BLaER1 (cell line): ENCODE data around the gene DGKB.

ENCODE experiments used
- H3K27ac ChIP-seq: shearing (Covaris generic); formaldehyde crosslinking; 2 replicates; pipeline ENCODE4 v1.8.1; 2022
- H3K27me3 ChIP-seq: shearing (Covaris generic); formaldehyde crosslinking; 2 replicates; pipeline ENCODE4 v1.8.1; 2022
- H3K36me3 ChIP-seq: shearing (Covaris generic); formaldehyde crosslinking; 2 replicates; pipeline ENCODE4 v1.8.1; 2022
- H3K4me1 ChIP-seq: shearing (Covaris generic); formaldehyde crosslinking; 2 replicates; pipeline ENCODE4 v1.8.1; 2022
- H3K4me2 ChIP-seq: shearing (Covaris generic); formaldehyde crosslinking; 2 replicates; pipeline ENCODE4 v1.8.1; 2022
- H3K4me3 ChIP-seq: shearing (Covaris generic); formaldehyde crosslinking; 2 replicates; pipeline ENCODE4 v1.8.1; 2022
- H3K9ac ChIP-seq: shearing (Covaris generic); formaldehyde crosslinking; 2 replicates; pipeline ENCODE4 v1.8.1; 2022
- H3K9me3 ChIP-seq: shearing (Covaris generic); formaldehyde crosslinking; 2 replicates; pipeline ENCODE4 v1.8.1; 2022
- H4K20me1 ChIP-seq: shearing (Covaris generic); formaldehyde crosslinking; 2 replicates; pipeline ENCODE4 v1.8.1; 2022
- Cebpa-rat ChIP-seq: shearing (Covaris generic); IDR thresholded peaks from 2 replicates; pipeline ENCODE4 v1.8.1; 2022

Gene DGKB

DNA sequence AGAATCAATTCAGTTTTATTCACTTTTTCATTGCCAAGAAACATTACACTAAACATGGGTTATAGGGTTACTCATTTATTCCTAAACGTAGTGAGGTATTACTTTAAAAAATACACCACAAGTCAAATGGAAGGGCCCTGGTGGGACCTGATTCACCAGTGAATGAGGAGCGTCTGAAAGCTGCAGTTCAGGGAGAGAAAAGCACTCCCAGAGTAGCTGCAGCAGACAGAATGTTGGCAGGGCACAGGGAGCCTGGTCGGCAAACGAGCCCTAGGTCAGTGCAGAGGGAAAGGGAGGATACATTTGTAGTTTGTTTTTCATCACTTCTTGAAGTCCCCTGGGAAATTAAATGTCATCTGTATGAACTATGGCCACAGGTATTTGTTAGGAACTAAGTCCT is 551.4 kb downstream of the DGKB start:
- H4K20me1 ChIP-seq: no peaks in the 10 kb centered on the region
- no peak overlapping the region for H3K27ac ChIP-seq
- H3K9ac ChIP-seq: no peak overlapping the region
- no peaks in the 10 kb centered on the region for H3K27me3 ChIP-seq
- no peaks in the 10 kb centered on the region for H3K4me1 ChIP-seq
- no peak for TF ChIP-seq Cebpa-rat
- H3K9me3 ChIP-seq: no peaks in the 10 kb centered on the region
- no peaks in the 10 kb centered on the region for H3K36me3 ChIP-seq
- no peak overlapping the region for H3K4me2 ChIP-seq
- H3K4me3 ChIP-seq: no peak overlapping the region

GRCh38 chr7:14341200-14341775 is 561.3 kb downstream of the DGKB start:
- H3K4me2 ChIP-seq: no peak overlapping the region

DNA sequence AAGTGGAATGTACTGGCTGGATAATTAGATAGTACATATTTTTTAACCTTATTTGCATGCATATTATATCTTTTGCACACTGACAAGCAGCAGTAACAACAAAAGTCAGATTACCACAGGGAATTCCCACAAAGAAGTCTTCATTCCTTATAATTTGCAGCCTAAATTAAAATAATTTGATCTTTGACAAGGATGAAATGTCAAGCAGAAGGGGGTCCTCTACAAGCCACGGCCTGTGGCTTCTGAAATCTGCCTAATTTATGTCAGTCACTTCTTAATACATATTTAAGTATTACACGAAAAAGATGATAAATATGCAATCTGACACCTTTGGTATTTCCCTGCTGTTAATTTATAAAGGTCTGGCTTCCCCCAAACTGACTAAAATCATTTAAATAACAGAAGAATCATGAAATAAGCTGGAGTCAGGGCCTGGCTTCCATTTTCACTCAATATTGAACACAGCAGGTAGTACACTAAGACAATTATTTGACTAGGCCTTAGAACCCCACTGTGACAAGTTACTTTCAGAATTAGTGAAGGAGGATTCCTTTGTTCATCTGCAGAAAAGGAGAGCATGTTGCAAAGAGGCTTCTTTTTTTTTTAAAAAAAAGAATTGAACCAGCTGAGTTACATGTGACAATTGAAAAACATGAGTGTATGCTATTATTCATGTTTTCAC is 562.0 kb downstream of the DGKB start:
- no peak overlapping the region for H3K4me2 ChIP-seq
- H3K9me3 ChIP-seq: no peaks in the 10 kb centered on the region
- no peak overlapping the region for H3K9ac ChIP-seq
- TF ChIP-seq Cebpa-rat: no peak
- H3K4me3 ChIP-seq: no peak overlapping the region
- H3K4me1 ChIP-seq: no peaks in the 10 kb centered on the region
- no peaks in the 10 kb centered on the region for H3K27me3 ChIP-seq
- no peaks in the 10 kb centered on the region for H3K36me3 ChIP-seq
- H3K27ac ChIP-seq: no peak overlapping the region
- no peaks in the 10 kb centered on the region for H4K20me1 ChIP-seq

More at GRCh38 chr7:14341200-14341775, 561.3 kb downstream of the DGKB start:
- Histone ChIP-seq H3K27me3 (no peaks in the 10 kb centered on the region), H3K4me3 (no peak overlapping the region), H4K20me1 (no peaks in the 10 kb centered on the region), H3K4me1 (no peaks in the 10 kb centered on the region), H3K9me3 (no peaks in the 10 kb centered on the region), H3K36me3 (no peaks in the 10 kb centered on the region), H3K27ac (no peak overlapping the region), H3K9ac (no peak overlapping the region)
- TF ChIP-seq Cebpa-rat: no peak

GRCh38 chr7:14339861-14340260 is 562.7 kb downstream of the DGKB start:
- TF ChIP-seq Cebpa-rat: no peak
- Histone ChIP-seq H3K27ac (no peak overlapping the region), H3K4me2 (no peak overlapping the region), H3K9ac (no peak overlapping the region), H3K4me1 (no peaks in the 10 kb centered on the region), H4K20me1 (no peaks in the 10 kb centered on the region), H3K9me3 (no peaks in the 10 kb centered on the region), H3K4me3 (no peak overlapping the region), H3K36me3 (no peaks in the 10 kb centered on the region), H3K27me3 (no peaks in the 10 kb centered on the region)

GRCh38 chr7:14336256-14336655 is 566.3 kb downstream of the DGKB start:
- TF ChIP-seq Cebpa-rat: no peak
- H3K4me1 ChIP-seq: no peaks in the 10 kb centered on the region
- no peaks in the 10 kb centered on the region for H3K36me3 ChIP-seq
- H3K4me3 ChIP-seq: no peak overlapping the region
- no peaks in the 10 kb centered on the region for H3K27me3 ChIP-seq
- no peak overlapping the region for H3K4me2 ChIP-seq
- no peak overlapping the region for H3K27ac ChIP-seq
- H3K9me3 ChIP-seq: no peaks in the 10 kb centered on the region
- no peaks in the 10 kb centered on the region for H4K20me1 ChIP-seq
- H3K9ac ChIP-seq: no peak overlapping the region

DNA sequence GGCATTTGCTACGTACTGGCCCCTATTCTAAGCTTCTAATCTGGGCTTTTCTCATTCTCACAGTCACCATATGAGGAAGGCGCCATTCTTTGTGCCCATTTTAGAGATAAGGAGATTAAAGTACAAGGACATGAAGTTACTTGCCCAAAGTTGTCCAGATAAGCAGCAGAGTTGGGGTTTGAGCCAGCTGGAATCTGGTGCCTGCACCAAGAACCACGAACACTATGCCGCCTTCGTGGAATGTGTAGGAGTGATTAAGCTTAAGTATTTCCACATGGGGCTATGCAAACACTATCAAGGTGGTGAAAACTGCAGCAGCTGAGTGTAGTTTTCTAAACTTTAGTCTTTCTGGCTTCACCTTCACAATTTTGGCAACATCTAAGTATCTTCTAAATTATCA is 570.4 kb downstream of the DGKB start:
- TF ChIP-seq Cebpa-rat: no peak
- Histone ChIP-seq H3K4me3 (no peak overlapping the region), H3K27me3 (no peaks in the 10 kb centered on the region), H3K4me2 (no peak overlapping the region), H3K9me3 (no peaks in the 10 kb centered on the region), H3K27ac (no peak overlapping the region), H4K20me1 (no peaks in the 10 kb centered on the region), H3K4me1 (no peaks in the 10 kb centered on the region), H3K9ac (no peak overlapping the region), H3K36me3 (no peaks in the 10 kb centered on the region)

GRCh38 chr7:14324767-14325166 is 577.8 kb downstream of the DGKB start:
- Histone ChIP-seq H4K20me1 (no peaks in the 10 kb centered on the region), H3K27ac (no peak overlapping the region), H3K36me3 (no peaks in the 10 kb centered on the region), H3K4me3 (no peak overlapping the region), H3K27me3 (no peaks in the 10 kb centered on the region), H3K4me1 (no peaks in the 10 kb centered on the region), H3K4me2 (no peak overlapping the region), H3K9me3 (0 out of 2 replicates have a peak, but pooled peaks cover 3% of the 10 kb centered on the region), H3K9ac (no peak overlapping the region)
- no peak for TF ChIP-seq Cebpa-rat

DNA sequence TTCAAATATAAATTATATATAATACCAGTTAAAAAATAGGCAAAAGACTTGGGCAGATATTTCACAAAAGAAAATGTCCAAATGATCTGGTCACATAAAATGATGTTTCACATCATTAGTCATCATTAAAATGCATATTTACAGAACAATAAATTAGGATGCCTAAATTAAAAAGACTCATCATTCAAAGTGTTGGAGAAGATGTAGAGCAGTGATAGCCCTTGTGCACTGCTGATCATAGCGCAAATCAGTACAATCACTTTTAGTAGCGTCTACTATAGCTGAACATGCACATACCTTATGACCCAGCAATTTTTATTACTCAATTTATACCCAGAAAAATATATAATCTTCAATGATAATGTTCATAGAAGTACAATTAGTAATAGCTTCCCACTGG is 579.8 kb downstream of the DGKB start:
- no peak overlapping the region for H3K27ac ChIP-seq
- no peaks in the 10 kb centered on the region for H4K20me1 ChIP-seq

GRCh38 chr7:14321947-14322346 is 580.6 kb downstream of the DGKB start:
- Histone ChIP-seq H4K20me1 (no peaks in the 10 kb centered on the region), H3K36me3 (no peaks in the 10 kb centered on the region), H3K27me3 (no peaks in the 10 kb centered on the region), H3K4me3 (no peak overlapping the region), H3K4me2 (no peak overlapping the region), H3K4me1 (no peaks in the 10 kb centered on the region), H3K9ac (no peak overlapping the region), H3K9me3 (0 out of 2 replicates have a peak, but pooled peaks cover 3% of the 10 kb centered on the region), H3K27ac (no peak overlapping the region)
- no peak for TF ChIP-seq Cebpa-rat

More for the DNA sequence above, 579.8 kb downstream of the DGKB start:
- H3K9ac ChIP-seq: no peak overlapping the region
- TF ChIP-seq Cebpa-rat: no peak
- H3K36me3 ChIP-seq: no peaks in the 10 kb centered on the region
- no peaks in the 10 kb centered on the region for H3K27me3 ChIP-seq
- 0 out of 2 replicates have a peak, but pooled peaks cover 3% of the 10 kb centered on the region for H3K9me3 ChIP-seq
- no peak overlapping the region for H3K4me3 ChIP-seq
- H3K4me1 ChIP-seq: no peaks in the 10 kb centered on the region
- no peak overlapping the region for H3K4me2 ChIP-seq

- TF ChIP-seq Cebpa-rat: no peak
- H3K9me3 ChIP-seq: no peaks in the 10 kb centered on the region
Observed at GRCh38 chr7:14309432-14309831, 593.1 kb downstream of the DGKB start.

More at GRCh38 chr7:14309432-14309831, 593.1 kb downstream of the DGKB start:
- Histone ChIP-seq H3K9ac (no peak overlapping the region), H3K4me2 (no peak overlapping the region), H4K20me1 (no peaks in the 10 kb centered on the region), H3K4me1 (no peaks in the 10 kb centered on the region), H3K36me3 (no peaks in the 10 kb centered on the region), H3K4me3 (no peak overlapping the region), H3K27ac (no peak overlapping the region), H3K27me3 (no peaks in the 10 kb centered on the region)
